ENCODE results near the gene ZDHHC4. TPM values are rescaled to one million over a fixed set of nuclear protein-coding genes. Genes with fewer than 3 reads are reported as not detected.

The ZDHHC4 gene
- total and polyA plus RNA-seq, 2 of the 13 experiments (the other 11 are each of a cell fraction or from before 2014, with no cell fraction given) = 83.2 to 188 TPM

GRCh38 chr7:6589829-6590644 lies 12.8 kb downstream of the ZDHHC4 start, which contains the start of gene INTS15 (continued):
- TF ChIP-seq ZFP41 (CRISPR knock-in tag; IDR thresholded peaks at IDR 0.05; ENCODE audit: borderline replicate concordance) = no peak
- no peak for TF ChIP-seq GATAD2A (CRISPR knock-in tag; IDR thresholded peaks at IDR 0.05)
- TF ChIP-seq ZBTB20 (CRISPR knock-in tag; IDR thresholded peaks at IDR 0.05; ENCODE audit: borderline replicate concordance, low read depth) = no peak; the same call in 1 of the 2 replicates
- no peak for TF ChIP-seq ZNF124 (CRISPR knock-in tag; IDR thresholded peaks at IDR 0.05)
- TF ChIP-seq ZNF44 (CRISPR knock-in tag; IDR thresholded peaks at IDR 0.05) = no peak
- TF ChIP-seq LCORL (IDR thresholded peaks at IDR 0.05) = no peak
- TF ChIP-seq LCORL (CRISPR knock-in tag; IDR thresholded peaks at IDR 0.05) = no peak
- TF ChIP-seq AHDC1 (CRISPR knock-in tag; IDR thresholded peaks at IDR 0.05; ENCODE audit: borderline replicate concordance) = no peak
- TF ChIP-seq MYPOP (CRISPR knock-in tag; IDR thresholded peaks at IDR 0.05) = peak; percentile 90
- no peak for TF ChIP-seq ZNF329 (CRISPR knock-in tag; IDR thresholded peaks at IDR 0.05; ENCODE audit: low read depth)
- no peak; the same call in 1 of the 2 replicates for TF ChIP-seq ZNF749 (CRISPR knock-in tag; IDR thresholded peaks at IDR 0.05; ENCODE audit: borderline replicate concordance)
- TF ChIP-seq, protein P1, sequence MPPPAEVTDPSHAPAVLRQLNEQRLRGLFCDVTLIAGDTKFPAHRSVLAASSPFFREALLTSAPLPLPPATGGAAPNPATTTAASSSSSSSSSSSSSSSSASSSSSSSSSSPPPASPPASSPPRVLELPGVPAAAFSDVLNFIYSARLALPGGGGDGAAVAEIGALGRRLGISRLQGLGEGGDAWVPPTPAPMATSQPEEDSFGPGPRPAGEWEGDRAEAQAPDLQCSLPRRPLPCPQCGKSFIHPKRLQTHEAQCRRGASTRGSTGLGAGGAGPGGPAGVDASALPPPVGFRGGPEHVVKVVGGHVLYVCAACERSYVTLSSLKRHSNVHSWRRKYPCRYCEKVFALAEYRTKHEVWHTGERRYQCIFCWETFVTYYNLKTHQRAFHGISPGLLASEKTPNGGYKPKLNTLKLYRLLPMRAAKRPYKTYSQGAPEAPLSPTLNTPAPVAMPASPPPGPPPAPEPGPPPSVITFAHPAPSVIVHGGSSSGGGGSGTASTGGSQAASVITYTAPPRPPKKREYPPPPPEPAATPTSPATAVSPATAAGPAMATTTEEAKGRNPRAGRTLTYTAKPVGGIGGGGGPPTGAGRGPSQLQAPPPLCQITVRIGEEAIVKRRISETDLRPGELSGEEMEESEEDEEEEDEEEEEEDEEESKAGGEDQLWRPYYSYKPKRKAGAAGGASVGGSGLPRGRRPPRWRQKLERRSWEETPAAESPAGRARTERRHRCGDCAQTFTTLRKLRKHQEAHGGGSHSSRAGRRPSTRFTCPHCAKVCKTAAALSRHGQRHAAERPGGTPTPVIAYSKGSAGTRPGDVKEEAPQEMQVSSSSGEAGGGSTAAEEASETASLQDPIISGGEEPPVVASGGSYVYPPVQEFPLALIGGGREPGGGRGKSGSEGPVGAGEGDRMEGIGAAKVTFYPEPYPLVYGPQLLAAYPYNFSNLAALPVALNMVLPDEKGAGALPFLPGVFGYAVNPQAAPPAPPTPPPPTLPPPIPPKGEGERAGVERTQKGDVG (CRISPR knock-in tag; IDR thresholded peaks at IDR 0.05; ENCODE audit: borderline replicate concordance) = no peak
- no peak for TF ChIP-seq ZNF414 (CRISPR knock-in tag; IDR thresholded peaks at IDR 0.05)
- TF ChIP-seq ZNF350 (CRISPR knock-in tag; IDR thresholded peaks at IDR 0.05; ENCODE audit: borderline replicate concordance, low read depth) = no peak; the same call in 1 of the 2 replicates
- TF ChIP-seq ZKSCAN5 (CRISPR knock-in tag; IDR thresholded peaks at IDR 0.05) = no peak
